ENCODE measurements around the gene IGFBP7. TPM values are rescaled to one million over a fixed set of nuclear protein-coding genes. Genes with fewer than 3 reads are reported as not detected.

IGFBP7 gene
- total and polyA plus RNA-seq, 2 donors (not counting 1 experiment from before 2014, with no cell fraction given), result 54.8 to 793 TPM

DNA sequence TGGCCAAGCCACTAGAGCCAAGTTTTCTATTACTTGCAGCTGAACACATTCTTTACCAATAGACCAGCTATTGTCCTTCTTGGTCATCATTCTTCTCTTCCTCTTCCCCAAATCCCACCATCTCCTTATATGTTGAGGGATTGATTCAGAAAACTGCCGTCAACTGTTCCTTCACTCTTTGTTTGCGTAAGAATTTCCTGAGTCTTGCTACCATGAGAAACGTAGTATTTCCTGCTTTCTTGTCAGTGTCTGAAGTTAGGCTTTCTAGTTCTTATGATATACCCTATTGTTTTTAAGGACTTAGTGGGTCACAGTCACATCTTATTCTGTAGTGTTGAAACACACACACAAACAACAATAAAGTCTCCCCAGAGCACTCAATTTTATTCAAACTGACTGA lies 20.1 kb downstream of the IGFBP7 start:
- TF ChIP-seq, protein P1, sequence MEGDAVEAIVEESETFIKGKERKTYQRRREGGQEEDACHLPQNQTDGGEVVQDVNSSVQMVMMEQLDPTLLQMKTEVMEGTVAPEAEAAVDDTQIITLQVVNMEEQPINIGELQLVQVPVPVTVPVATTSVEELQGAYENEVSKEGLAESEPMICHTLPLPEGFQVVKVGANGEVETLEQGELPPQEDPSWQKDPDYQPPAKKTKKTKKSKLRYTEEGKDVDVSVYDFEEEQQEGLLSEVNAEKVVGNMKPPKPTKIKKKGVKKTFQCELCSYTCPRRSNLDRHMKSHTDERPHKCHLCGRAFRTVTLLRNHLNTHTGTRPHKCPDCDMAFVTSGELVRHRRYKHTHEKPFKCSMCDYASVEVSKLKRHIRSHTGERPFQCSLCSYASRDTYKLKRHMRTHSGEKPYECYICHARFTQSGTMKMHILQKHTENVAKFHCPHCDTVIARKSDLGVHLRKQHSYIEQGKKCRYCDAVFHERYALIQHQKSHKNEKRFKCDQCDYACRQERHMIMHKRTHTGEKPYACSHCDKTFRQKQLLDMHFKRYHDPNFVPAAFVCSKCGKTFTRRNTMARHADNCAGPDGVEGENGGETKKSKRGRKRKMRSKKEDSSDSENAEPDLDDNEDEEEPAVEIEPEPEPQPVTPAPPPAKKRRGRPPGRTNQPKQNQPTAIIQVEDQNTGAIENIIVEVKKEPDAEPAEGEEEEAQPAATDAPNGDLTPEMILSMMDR (conservative IDR thresholded peaks at IDR 0.05 in 1 of 2, IDR thresholded peaks at IDR 0.05 in 1 of 2; ENCODE audit: low read depth in 1 of 2, low read length in 2 of 2), result no peak
- TF ChIP-seq EZH2 (IDR thresholded peaks at IDR 0.05; ENCODE audit: low read length, missing control alignments), result no peak
- DNase-seq (ENCODE audit: low read depth in 2 of 2), result no peak
- Histone ChIP-seq H3K27ac (ENCODE audit: insufficient read depth, low read length) (no peak overlapping the region), H3K79me2 (ENCODE audit: control insufficient read depth, insufficient read depth, low read length) (peaks cover 3% of the 10 kb centered on the region), H3K4me2 (ENCODE audit: extremely low read depth, insufficient read depth, low read length) (no peak overlapping the region), H3K4me1 (ENCODE audit: control insufficient read depth, extremely low read depth, insufficient read depth, low read length) (peaks cover 2% of the 10 kb centered on the region), H3K9me3 (ENCODE audit: control insufficient read depth, insufficient read depth, low read depth, low read length) (no peaks in the 10 kb centered on the region), H3K27me3 (ENCODE audit: control insufficient read depth, insufficient read depth, low read length) (no peaks in the 10 kb centered on the region), H2AFZ (ENCODE audit: low read length) (no peak overlapping the region), H4K20me1 (ENCODE audit: control insufficient read depth, extremely low read depth, insufficient read depth, low read length) (no peaks in the 10 kb centered on the region), H3K4me3 (replicated peaks in 1 of 4; ENCODE audit: control extremely low read depth in 1 of 4, insufficient read depth in 1 of 4, low read depth in 3 of 4, low read length in 4 of 4) (no peak overlapping the region), H3K9ac (ENCODE audit: insufficient read depth, low read length) (no peak overlapping the region), H3K36me3 (ENCODE audit: control insufficient read depth, insufficient read depth, low read length) (peaks cover 2% of the 10 kb centered on the region)

- TF ChIP-seq, protein P1 (conservative IDR thresholded peaks at IDR 0.05 in 1 of 2, IDR thresholded peaks at IDR 0.05 in 1 of 2; ENCODE audit: low read depth in 1 of 2, low read length in 2 of 2), result no peak
- no peak for TF ChIP-seq EZH2 (IDR thresholded peaks at IDR 0.05; ENCODE audit: low read length, missing control alignments)
- H4K20me1 ChIP-seq (ENCODE audit: control insufficient read depth, extremely low read depth, insufficient read depth, low read length), result no peaks in the 10 kb centered on the region
- H3K36me3 ChIP-seq (ENCODE audit: control insufficient read depth, insufficient read depth, low read length), result peaks cover 2% of the 10 kb centered on the region
- H3K27ac ChIP-seq (ENCODE audit: insufficient read depth, low read length), result no peak overlapping the region
- no peak for DNase-seq (ENCODE audit: low read depth in 2 of 2)
- no peaks in the 10 kb centered on the region for H3K9me3 ChIP-seq (ENCODE audit: control insufficient read depth, insufficient read depth, low read depth, low read length)
- H3K9ac ChIP-seq (ENCODE audit: insufficient read depth, low read length), result no peak overlapping the region
- H3K4me2 ChIP-seq (ENCODE audit: extremely low read depth, insufficient read depth, low read length), result no peak overlapping the region
- no peak overlapping the region for H3K4me3 ChIP-seq (replicated peaks in 1 of 4; ENCODE audit: control extremely low read depth in 1 of 4, insufficient read depth in 1 of 4, low read depth in 3 of 4, low read length in 4 of 4)
- H3K27me3 ChIP-seq (ENCODE audit: control insufficient read depth, insufficient read depth, low read length), result no peaks in the 10 kb centered on the region
- peaks cover under 1% of the 10 kb centered on the region for H3K4me1 ChIP-seq (ENCODE audit: control insufficient read depth, extremely low read depth, insufficient read depth, low read length)
- H2AFZ ChIP-seq (ENCODE audit: low read length), result no peak overlapping the region
- H3K79me2 ChIP-seq (ENCODE audit: control insufficient read depth, insufficient read depth, low read length), result peaks cover 3% of the 10 kb centered on the region
Observed at GRCh38 chr4:57089549-57089948, 20.6 kb downstream of the IGFBP7 start.

DNA sequence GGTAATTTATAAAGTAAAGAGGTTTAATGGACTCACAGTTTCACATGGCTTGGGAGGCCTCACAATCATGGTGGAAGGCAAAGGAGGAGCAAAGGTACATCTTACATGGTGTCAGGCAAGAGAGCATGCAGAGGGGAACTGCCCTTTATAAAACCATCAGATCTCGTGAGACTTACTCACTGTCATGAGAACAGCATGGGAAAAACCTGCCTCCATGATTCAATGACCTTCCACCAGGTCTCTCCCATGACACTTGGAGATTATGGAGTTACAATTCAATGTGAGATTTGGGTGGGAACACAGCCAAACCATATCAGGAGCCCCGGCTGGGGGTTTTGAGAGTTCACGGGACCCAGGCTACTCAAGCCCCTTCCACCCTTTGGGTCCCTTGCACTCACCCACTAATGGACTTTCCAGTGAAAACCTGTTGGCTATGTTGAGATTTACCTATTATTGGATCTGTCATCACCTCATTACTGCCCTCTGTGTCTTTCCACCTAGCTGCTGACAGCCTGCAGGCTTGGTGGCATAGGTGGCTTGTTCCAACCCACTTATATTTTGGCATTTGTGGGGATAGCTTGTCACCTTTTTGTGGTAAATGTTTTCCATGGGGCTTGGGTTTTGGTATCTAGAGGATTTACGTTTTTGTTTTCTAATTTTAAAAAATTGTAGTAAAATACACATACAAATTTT lies 24.0 kb downstream of the IGFBP7 start:
- H3K9ac ChIP-seq (ENCODE audit: insufficient read depth, low read length), result no peak overlapping the region
- H3K27me3 ChIP-seq (ENCODE audit: control insufficient read depth, insufficient read depth, low read length), result no peaks in the 10 kb centered on the region
- peaks cover 2% of the 10 kb centered on the region for H3K36me3 ChIP-seq (ENCODE audit: control insufficient read depth, insufficient read depth, low read length)
- H2AFZ ChIP-seq (ENCODE audit: low read length), result no peak overlapping the region
- no peak overlapping the region for H3K27ac ChIP-seq (ENCODE audit: insufficient read depth, low read length)
- no peak overlapping the region for H3K4me2 ChIP-seq (ENCODE audit: extremely low read depth, insufficient read depth, low read length)
- H3K9me3 ChIP-seq (ENCODE audit: control insufficient read depth, insufficient read depth, low read depth, low read length), result no peaks in the 10 kb centered on the region
- H4K20me1 ChIP-seq (ENCODE audit: control insufficient read depth, extremely low read depth, insufficient read depth, low read length), result no peaks in the 10 kb centered on the region
- TF ChIP-seq, protein P1 (conservative IDR thresholded peaks at IDR 0.05 in 1 of 2, IDR thresholded peaks at IDR 0.05 in 1 of 2; ENCODE audit: low read depth in 1 of 2, low read length in 2 of 2), result no peak
- no peak for TF ChIP-seq EZH2 (IDR thresholded peaks at IDR 0.05; ENCODE audit: low read length, missing control alignments)
- H3K4me1 ChIP-seq (ENCODE audit: control insufficient read depth, extremely low read depth, insufficient read depth, low read length), result peaks cover 4% of the 10 kb centered on the region
- no peaks in the 10 kb centered on the region for H3K79me2 ChIP-seq (ENCODE audit: control insufficient read depth, insufficient read depth, low read length)
- no peak overlapping the region for H3K4me3 ChIP-seq (replicated peaks in 1 of 4; ENCODE audit: control extremely low read depth in 1 of 4, insufficient read depth in 1 of 4, low read depth in 3 of 4, low read length in 4 of 4)
- no peak for DNase-seq (ENCODE audit: low read depth in 2 of 2)
